Activated T-cell treated with anti-CD3 and anti-CD28 coated beads, Interleukin-2, amount 50 U/mL, for 1 hour (primary cell): Measurements from ENCODE around the gene CALD1.

Experiments used
- DNase-seq: peaks from one replicate; pipeline ENCODE4 v3.0.0-alpha.2; 2020

CALD1 gene

GRCh38 chr7:134870156-134870555 is 90.7 kb downstream of the CALD1 start:
- DNase-seq = no peak

GRCh38 chr7:134870781-134871180 is 91.3 kb downstream of the CALD1 start:
- no peak for DNase-seq

- no peak for DNase-seq
Observed at GRCh38 chr7:134873253-134873652, 93.8 kb downstream of the CALD1 start.

- no peak for DNase-seq
Observed at GRCh38 chr7:134874407-134874806, 95.0 kb downstream of the CALD1 start.

- no peak for DNase-seq
Observed at GRCh38 chr7:134875867-134876266, 96.4 kb downstream of the CALD1 start.

GRCh38 chr7:134878746-134879357 is 99.4 kb downstream of the CALD1 start:
- DNase-seq = no peak

- no peak for DNase-seq
Observed at GRCh38 chr7:134879815-134880475, 100.5 kb downstream of the CALD1 start.

- DNase-seq = no peak
Observed at GRCh38 chr7:134882481-134882880, 103.0 kb downstream of the CALD1 start.

GRCh38 chr7:134885967-134886352 is 106.5 kb downstream of the CALD1 start:
- no peak for DNase-seq

GRCh38 chr7:134886353-134887057 is 107.1 kb downstream of the CALD1 start:
- DNase-seq = no peak

- no peak for DNase-seq
Observed at GRCh38 chr7:134887523-134887922, 108.1 kb downstream of the CALD1 start.

- no peak for DNase-seq
Observed at GRCh38 chr7:134888141-134888740, 108.8 kb downstream of the CALD1 start.

GRCh38 chr7:134890246-134891240 is 111.1 kb downstream of the CALD1 start:
- DNase-seq = no peak

GRCh38 chr7:134891262-134891695 is 111.8 kb downstream of the CALD1 start:
- no peak for DNase-seq

GRCh38 chr7:134891696-134892678 is 112.6 kb downstream of the CALD1 start:
- DNase-seq = no peak

GRCh38 chr7:134892963-134893362 is 113.5 kb downstream of the CALD1 start:
- DNase-seq = no peak

GRCh38 chr7:134893920-134894319 is 114.5 kb downstream of the CALD1 start:
- DNase-seq = no peak

GRCh38 chr7:134894928-134895327 is 115.5 kb downstream of the CALD1 start:
- DNase-seq = no peak

GRCh38 chr7:134896073-134896472 is 116.6 kb downstream of the CALD1 start:
- DNase-seq = no peak

- no peak for DNase-seq
Observed at GRCh38 chr7:134897936-134898335, 118.5 kb downstream of the CALD1 start.

- DNase-seq = no peak
Observed at GRCh38 chr7:134899729-134900128, 120.3 kb downstream of the CALD1 start.
